ENCODE results near the gene ZEB1.
"Not testable (repeated sequence)": the region's sequence is repeated elsewhere in the genome, so short reads cannot be mapped to it uniquely, and the experiment has no call there.

The ZEB1 gene

GRCh38 chr10:31362023-31362641, 43.1 kb downstream of the ZEB1 start (continued):
- no peak for TF ChIP-seq ZNF555 (tag by site-specific recombination; conservative IDR thresholded peaks at IDR 0.05)
- TF ChIP-seq PBX3 (CRISPR knock-in tag; IDR thresholded peaks at IDR 0.05) = no peak
- TF ChIP-seq BCL6B (tag by site-specific recombination; IDR thresholded peaks at IDR 0.05) = no peak
- TF ChIP-seq ZSCAN5A (tag by site-specific recombination; IDR thresholded peaks at IDR 0.05) = no peak
- TF ChIP-seq ZNF549 (tag by site-specific recombination; IDR thresholded peaks at IDR 0.05) = no peak
- no peak for TF ChIP-seq ZNF707 (tag by site-specific recombination; IDR thresholded peaks at IDR 0.05)
- no peak for TF ChIP-seq ZBTB11 (tag by site-specific recombination; conservative IDR thresholded peaks at IDR 0.05; ENCODE audit: low read depth)
- TF ChIP-seq MZF1 (tag by site-specific recombination; IDR thresholded peaks at IDR 0.05; ENCODE audit: borderline replicate concordance) = no peak
- TF ChIP-seq ZNF426 (tag by site-specific recombination; IDR thresholded peaks at IDR 0.05) = no peak

- CTCF ChIA-PET; H3K36me3 ChIP-seq (ENCODE audit: control insufficient read depth in 2 of 2, insufficient read depth in 1 of 2, low read length in 2 of 2); H3K4me3 ChIP-seq (ENCODE audit: low read depth, low read length); H3K4me1 ChIP-seq (ENCODE audit: control insufficient read depth, insufficient read depth, low read length); POLR2A ChIA-PET; H3K27ac ChIP-seq (ENCODE audit: extremely low read depth, low read depth, low read length); H3K9me3 ChIP-seq (ENCODE audit: control insufficient read depth, insufficient read depth, low read depth, low read length): not testable (repeated sequence)
Measured at GRCh38 chr10:31363696-31364095, 44.7 kb downstream of the ZEB1 start.

- POLR2A ChIA-PET; H3K4me1 ChIP-seq (ENCODE audit: control insufficient read depth, insufficient read depth, low read length); CTCF ChIA-PET; H3K27ac ChIP-seq (ENCODE audit: extremely low read depth, low read depth, low read length); H3K9me3 ChIP-seq (ENCODE audit: control insufficient read depth, insufficient read depth, low read depth, low read length); H3K4me3 ChIP-seq (ENCODE audit: low read depth, low read length); H3K36me3 ChIP-seq (ENCODE audit: control insufficient read depth in 2 of 2, insufficient read depth in 1 of 2, low read length in 2 of 2): not testable (repeated sequence)
Measured at GRCh38 chr10:31364238-31364637, 45.2 kb downstream of the ZEB1 start.

GRCh38 chr10:31366703-31367102, 47.7 kb downstream of the ZEB1 start:
- peaks cover 5% of the 10 kb centered on the region; the same call in 1 of the 2 replicates for H3K4me1 ChIP-seq (ENCODE audit: control insufficient read depth, insufficient read depth, low read length)
- no peaks in the 10 kb centered on the region for H3K9me3 ChIP-seq (ENCODE audit: control insufficient read depth, insufficient read depth, low read depth, low read length)
- CTCF ChIA-PET = no interaction called here
- H3K27ac ChIP-seq (ENCODE audit: extremely low read depth, low read depth, low read length) = no peak overlapping the region
- POLR2A ChIA-PET = no interaction called here
- H3K4me3 ChIP-seq (ENCODE audit: low read depth, low read length) = no peak overlapping the region
- no peaks in the 10 kb centered on the region for H3K36me3 ChIP-seq (ENCODE audit: control insufficient read depth in 2 of 2, insufficient read depth in 1 of 2, low read length in 2 of 2)
- TF ChIP-seq ZNF112 (tag by site-specific recombination; IDR thresholded peaks at IDR 0.05) (no peak), ZNF174 (tag by site-specific recombination; IDR thresholded peaks at IDR 0.05) (no peak), ZNF654 (tag by site-specific recombination; IDR thresholded peaks at IDR 0.05; ENCODE audit: low read depth) (no peak), ZNF280C (tag by site-specific recombination; IDR thresholded peaks at IDR 0.05) (no peak), ZNF501 (tag by site-specific recombination; IDR thresholded peaks at IDR 0.05) (no peak), CTCF (tag by site-specific recombination; IDR thresholded peaks at IDR 0.05) (no peak), ZNF677 (tag by site-specific recombination; IDR thresholded peaks at IDR 0.05) (no peak), WT1 (tag by site-specific recombination; IDR thresholded peaks at IDR 0.05) (no peak), GFI1B (tag by site-specific recombination; IDR thresholded peaks at IDR 0.05) (no peak)

Data from HEK293 (cell line).